Right lobe of liver (tissue), 6 donors: ENCODE measurements around the gene ALDH1A3. TPM values are rescaled to one million over a fixed set of nuclear protein-coding genes. Genes with fewer than 3 reads are reported as not detected.

Experiments
- ATAC-seq, 4 donors: fragments of 200-7000 bp; cut with Tn5 transposase; one replicate each; pipeline ENCODE4 v1.9.1; 2020; ENCODE audit warnings: mild to moderate bottlenecking in 4 of 4, moderate library complexity in 4 of 4
- DNase-seq, 3 donors: peaks; one replicate each; pipeline ENCODE4 v3.0.0-alpha.2; 2020
- H3K27ac ChIP-seq, 3 donors: fragments of 200-600 bp; one replicate each; pipeline ENCODE4 v1.8.0; 2022
- H3K27me3 ChIP-seq, 2 donors: fragments of 200-600 bp; one replicate each; pipeline ENCODE4 v1.8.0; 2022
- H3K36me3 ChIP-seq, 4 donors: fragments of 200-600 bp; sonication (generic) in 1 of 4; one replicate each; pipeline versions ENCODE4 v1.5.1 to v1.8.0; 2017 to 2022; ENCODE audit warnings: control low read depth in 1 of 4
- H3K4me1 ChIP-seq, 4 donors: fragments of 200-600 bp; sonication (generic) in 1 of 4; one replicate each; pipeline versions ENCODE4 v1.5.1 to v1.8.0; 2017 to 2022; ENCODE audit warnings: control low read depth in 1 of 4
- H3K4me3 ChIP-seq, 3 donors: fragments of 200-600 bp; one replicate each; pipeline ENCODE4 v1.8.0; 2022
- H3K9me3 ChIP-seq, 4 donors: fragments of 200-600 bp; sonication (generic) in 1 of 4; one replicate each; pipeline versions ENCODE4 v1.5.1 to v1.8.0; 2017 to 2022; ENCODE audit warnings: control low read depth in 1 of 4
- CTCF ChIP-seq, 4 donors: fragments of 200-600 bp in 3 of 4; fragments of 450-650 bp in 1 of 4; IDR thresholded peaks; one replicate each; pipeline versions ENCODE4 v1.5.1 to v1.8.0; 2016 to 2022; ENCODE audit warnings: antibody characterized with exemption in 4 of 4, mild to moderate bottlenecking in 2 of 4
- POLR2A ChIP-seq: fragments of 450-650 bp; IDR thresholded peaks from one replicate; pipeline ENCODE4 v1.6.1; 2017; ENCODE audit warnings: antibody characterized with exemption, mild to moderate bottlenecking
- WGBS: methylation state at CpG from one replicate; pipeline ENCODE4 v1.1.6; 2018; ENCODE audit warnings: low coverage, low lambda C conversion rate; ENCODE audit not compliant: insufficient coverage; ENCODE audit errors: missing lambda C conversion rate; 5-methylcytosine and 5-hydroxymethylcytosine counted together
- intact Hi-C, 2 donors: fragments of 100-400 bp; cut with DNase I; formaldehyde crosslinking; loops; one replicate each; pipeline versions ENCODE4 v1.11.2 to v1.14.1; 2022
- total RNA-seq, 6 experiments: library from RNA; depleted of rRNA in 2 of 6; stranded (reverse); fragments of >200 nt in 2 of 6; fragmentation: NEBNext Ultra II Directional in 3 of 6; extraction: Animal tissue kit (Norgen Biotek cat#: 25700) in 3 of 6; gene quantifications; one replicate each; pipeline versions ENCODE4 v1.1.0 to v1.2.4, GENCODE V29; 2016 to 2023
- donor health status: DM: no; HTN: yes; CAD: no.
- donor health status: DM: no; HTN: no; CAD: no.
- donor health status: DM: no; HTN: no; CAD: no.
- donor health status: DM: no; HTN: yes; CAD: no.
- donor health status: DM: no; HTN: yes; CAD: no.

The ALDH1A3 gene
- total RNA-seq, 6 experiments from 2014 or later = 1.6 to 7.8 (median 4.2) TPM

- Histone ChIP-seq H3K4me1 (no peaks in the 10 kb centered on the region), H3K36me3 (no peaks in the 10 kb centered on the region), H3K27ac (no peak overlapping the region), H3K4me3 (no peak overlapping the region), H3K27me3 (no peaks in the 10 kb centered on the region), H3K9me3 (no peaks in the 10 kb centered on the region)
- no peak for TF ChIP-seq CTCF (IDR thresholded peaks at IDR 0.05)
- no peak for TF ChIP-seq POLR2A
- intact Hi-C loops = no loop called here
- WGBS = 42% methylated on average over 4 of the region's 13 CpGs
- DNase-seq (peak in 1 of 3 donors; percentile 36), ATAC-seq (no peak)
Observed at GRCh38 chr15:100895721-100896120, 16.1 kb downstream of the ALDH1A3 start.

GRCh38 chr15:100897221-100898151 lies 17.9 kb downstream of the ALDH1A3 start:
- 50% methylated on average over 5 of the region's 26 CpGs for WGBS
- no peaks in the 10 kb centered on the region for H3K4me1 ChIP-seq
- no peaks in the 10 kb centered on the region for H3K9me3 ChIP-seq
- no peaks in the 10 kb centered on the region for H3K36me3 ChIP-seq
- no peak for TF ChIP-seq POLR2A
- no peak for TF ChIP-seq CTCF (IDR thresholded peaks at IDR 0.05)
- no peak overlapping the region for H3K4me3 ChIP-seq
- DNase-seq (peak in 1 of 3 donors; percentile 33), ATAC-seq (no peak)
- H3K27ac ChIP-seq = no peak overlapping the region
- intact Hi-C loops = no loop called here
- H3K27me3 ChIP-seq = no peaks in the 10 kb centered on the region

- ATAC-seq (no peak), DNase-seq (peak in 1 of 3 donors; percentile 22)
- Histone ChIP-seq H3K27ac (no peak overlapping the region), H3K4me3 (no peak overlapping the region), H3K36me3 (no peaks in the 10 kb centered on the region), H3K27me3 (no peaks in the 10 kb centered on the region), H3K9me3 (no peaks in the 10 kb centered on the region), H3K4me1 (no peaks in the 10 kb centered on the region)
- no CpG with 5 or more reads among the region's 9 CpGs for WGBS
- intact Hi-C loops = no loop called here
- no peak for TF ChIP-seq CTCF (IDR thresholded peaks at IDR 0.05)
- no peak for TF ChIP-seq POLR2A
Observed at GRCh38 chr15:100898152-100898490, 18.5 kb downstream of the ALDH1A3 start.

- H3K27ac ChIP-seq = no peak overlapping the region
- WGBS = 51% methylated on average over 10 of the region's 11 CpGs
- H3K36me3 ChIP-seq = no peaks in the 10 kb centered on the region
- intact Hi-C loops = no loop called here
- H3K4me3 ChIP-seq = no peak overlapping the region
- DNase-seq (peak in 1 of 3 donors; percentile 17), ATAC-seq (no peak)
- TF ChIP-seq CTCF (IDR thresholded peaks at IDR 0.05) (no peak), POLR2A (no peak)
- no peaks in the 10 kb centered on the region for H3K27me3 ChIP-seq
- no peaks in the 10 kb centered on the region for H3K4me1 ChIP-seq
- H3K9me3 ChIP-seq = no peaks in the 10 kb centered on the region
Observed at GRCh38 chr15:100898661-100899462, 19.2 kb downstream of the ALDH1A3 start.
